Ovary (tissue), 3 donors: ENCODE results near the gene SLC38A1.

Experiments
- POLR2A ChIP-seq: fragments of 450-650 bp; IDR thresholded peaks from one replicate; pipeline ENCODE4 v1.6.1; 2017; ENCODE audit warnings: antibody characterized with exemption, mild to moderate bottlenecking, moderate library complexity
- TF ChIP-seq, protein P1 (sequence below), 3 donors: fragments of 450-650 bp in 2 of 3; fragments of 200-600 bp in 1 of 3; IDR thresholded peaks; one replicate each; pipeline versions ENCODE4 v1.5.1 to v1.8.0; 2016 to 2022; ENCODE audit warnings: antibody characterized with exemption in 3 of 3, mild to moderate bottlenecking in 1 of 3
- donor health status: DM: no; HTN: no; CAD: no.

DNA sequence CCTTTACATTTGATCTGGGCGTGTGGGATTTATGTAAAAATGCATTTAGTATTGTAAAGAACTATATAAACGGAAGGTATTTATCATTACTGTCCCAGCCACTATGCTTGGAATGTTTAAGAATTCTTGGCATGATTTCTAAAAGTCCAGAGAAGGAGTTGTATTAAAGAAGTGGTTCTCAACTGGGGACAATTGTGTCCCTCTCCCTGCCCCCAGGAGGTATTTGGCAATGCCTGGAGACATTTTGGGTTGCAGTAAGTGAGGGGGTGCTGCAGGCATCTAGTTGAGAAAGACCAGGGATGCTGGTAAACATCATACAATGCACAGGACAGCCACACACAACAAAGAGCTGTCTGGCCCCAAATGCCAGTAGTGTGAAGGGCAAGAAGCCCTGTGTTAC lies 7.2 kb downstream of the SLC38A1 start:
- TF ChIP-seq, protein P1, sequence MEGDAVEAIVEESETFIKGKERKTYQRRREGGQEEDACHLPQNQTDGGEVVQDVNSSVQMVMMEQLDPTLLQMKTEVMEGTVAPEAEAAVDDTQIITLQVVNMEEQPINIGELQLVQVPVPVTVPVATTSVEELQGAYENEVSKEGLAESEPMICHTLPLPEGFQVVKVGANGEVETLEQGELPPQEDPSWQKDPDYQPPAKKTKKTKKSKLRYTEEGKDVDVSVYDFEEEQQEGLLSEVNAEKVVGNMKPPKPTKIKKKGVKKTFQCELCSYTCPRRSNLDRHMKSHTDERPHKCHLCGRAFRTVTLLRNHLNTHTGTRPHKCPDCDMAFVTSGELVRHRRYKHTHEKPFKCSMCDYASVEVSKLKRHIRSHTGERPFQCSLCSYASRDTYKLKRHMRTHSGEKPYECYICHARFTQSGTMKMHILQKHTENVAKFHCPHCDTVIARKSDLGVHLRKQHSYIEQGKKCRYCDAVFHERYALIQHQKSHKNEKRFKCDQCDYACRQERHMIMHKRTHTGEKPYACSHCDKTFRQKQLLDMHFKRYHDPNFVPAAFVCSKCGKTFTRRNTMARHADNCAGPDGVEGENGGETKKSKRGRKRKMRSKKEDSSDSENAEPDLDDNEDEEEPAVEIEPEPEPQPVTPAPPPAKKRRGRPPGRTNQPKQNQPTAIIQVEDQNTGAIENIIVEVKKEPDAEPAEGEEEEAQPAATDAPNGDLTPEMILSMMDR (IDR thresholded peaks at IDR 0.05): no peak
- TF ChIP-seq POLR2A: no peak
